ENCODE measurements around the gene RPS6KB2.
A peak's percentile ranks its signal among the peaks of the same experiment; 100 is the strongest.
"Not testable (repeated sequence)": the region's sequence is repeated elsewhere in the genome, so short reads cannot be mapped to it uniquely, and the experiment has no call there.

The RPS6KB2 gene

DNA sequence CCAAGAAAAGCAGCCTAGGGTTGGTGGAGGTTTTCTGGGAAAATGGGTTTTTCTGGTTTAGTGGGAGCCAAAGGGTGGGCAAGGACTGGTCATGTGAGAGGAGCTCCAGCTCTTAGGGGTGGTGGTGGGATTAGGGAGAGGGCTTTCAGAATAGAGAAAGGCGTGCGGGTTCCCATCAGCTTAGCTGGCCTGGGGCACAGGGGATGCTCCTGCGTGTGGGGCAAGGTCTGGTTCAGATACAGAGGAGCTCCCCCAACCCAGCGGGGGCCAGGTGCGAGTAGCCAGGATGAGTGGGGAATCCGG, 40.1 kb downstream of the RPS6KB2 start:
- DNase-seq, result no peak

DNA sequence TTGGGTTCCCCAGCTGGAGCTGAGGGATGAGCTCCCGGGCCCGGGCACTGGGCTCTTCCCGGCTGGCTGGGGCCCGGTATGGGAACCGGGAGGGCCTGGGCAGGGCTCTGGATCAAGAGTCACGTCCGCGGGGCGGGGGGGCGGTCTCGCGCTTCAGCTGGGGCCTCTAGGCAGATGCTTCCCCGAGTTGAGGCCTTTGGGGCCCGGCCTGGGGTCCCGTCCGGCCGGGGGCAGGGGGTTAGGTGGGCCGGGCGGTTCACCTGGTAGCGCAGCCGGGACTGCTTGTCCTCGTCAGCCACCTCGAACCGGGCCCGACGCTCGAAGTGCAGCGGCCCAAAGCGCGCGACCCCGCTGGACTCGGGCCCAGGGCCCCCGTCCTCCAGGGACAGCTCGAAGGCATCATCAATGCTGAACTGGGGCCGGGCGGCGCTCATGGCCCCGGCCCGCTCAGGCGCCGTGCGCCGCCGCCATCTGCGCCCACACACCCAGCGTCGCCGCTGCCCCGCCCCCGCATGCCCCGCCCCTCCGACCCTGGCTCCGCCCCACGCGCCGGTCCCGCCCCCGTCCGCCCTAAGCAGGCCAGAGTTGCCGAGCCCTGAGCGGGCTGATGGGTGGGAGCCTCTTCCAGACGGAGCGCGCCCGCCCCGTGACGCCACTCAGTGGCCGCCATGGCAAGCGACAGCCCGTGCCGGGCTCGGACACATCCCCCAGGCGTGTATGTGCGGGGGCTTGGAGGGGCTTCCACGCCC, 40.6 kb downstream of the RPS6KB2 start, which contains the start of gene TMEM134:
Gene TMEM134 (minus strand): TSS at position 493 of the 749 bp plus-strand sequence. CDS start 59 bp downstream, at position 434.
- DNase-seq, result peak; percentile 83

DNA sequence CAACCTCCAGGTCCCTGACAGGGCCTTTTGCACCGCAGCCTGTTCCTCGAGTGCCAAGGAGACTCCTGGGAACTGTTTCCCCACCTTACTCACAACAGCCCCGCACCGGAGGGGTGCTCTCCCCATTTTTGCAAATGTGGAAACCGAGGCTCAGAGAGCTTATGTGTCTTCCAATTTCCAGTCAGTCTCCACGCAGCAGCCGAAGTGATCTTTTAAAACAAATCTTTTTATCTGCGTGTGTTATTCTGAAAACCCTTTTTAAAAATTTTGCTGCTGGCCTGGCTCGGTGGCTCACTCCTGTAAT, 41.2 kb downstream of the RPS6KB2 start:
- DNase-seq, result no peak

DNA sequence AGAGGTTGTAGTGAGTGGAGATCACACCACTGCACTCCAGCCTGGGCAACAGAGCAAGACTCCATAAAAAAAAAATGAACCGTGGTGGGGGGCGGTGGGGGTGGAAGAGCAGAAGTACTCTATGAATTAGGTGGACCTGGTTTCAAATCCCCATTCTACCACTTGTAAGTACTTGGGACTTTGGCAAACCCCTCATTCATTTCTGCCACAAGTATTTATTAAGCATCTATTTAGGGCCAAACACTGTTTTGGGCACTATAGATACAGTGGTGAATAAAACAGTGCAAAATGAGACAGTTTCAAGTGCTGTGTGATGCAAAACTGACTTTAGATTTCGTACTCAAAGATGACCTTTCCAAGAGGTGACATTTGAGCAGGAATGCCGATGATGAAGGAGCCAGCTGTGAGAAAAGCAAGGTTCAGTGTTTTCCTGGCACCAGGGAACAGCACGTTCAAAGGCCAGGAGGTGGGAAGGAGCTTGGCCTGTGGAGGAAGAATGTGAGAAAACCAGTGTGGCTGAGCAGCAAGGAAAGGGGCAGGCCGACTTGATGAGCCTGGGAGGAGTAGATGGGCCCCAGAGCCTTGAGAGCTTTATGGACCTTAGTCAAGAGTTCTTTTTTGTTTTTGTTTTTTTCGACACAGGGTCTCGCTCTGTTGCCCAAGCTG, 42.2 kb downstream of the RPS6KB2 start:
- DNase-seq, result no peak

DNA sequence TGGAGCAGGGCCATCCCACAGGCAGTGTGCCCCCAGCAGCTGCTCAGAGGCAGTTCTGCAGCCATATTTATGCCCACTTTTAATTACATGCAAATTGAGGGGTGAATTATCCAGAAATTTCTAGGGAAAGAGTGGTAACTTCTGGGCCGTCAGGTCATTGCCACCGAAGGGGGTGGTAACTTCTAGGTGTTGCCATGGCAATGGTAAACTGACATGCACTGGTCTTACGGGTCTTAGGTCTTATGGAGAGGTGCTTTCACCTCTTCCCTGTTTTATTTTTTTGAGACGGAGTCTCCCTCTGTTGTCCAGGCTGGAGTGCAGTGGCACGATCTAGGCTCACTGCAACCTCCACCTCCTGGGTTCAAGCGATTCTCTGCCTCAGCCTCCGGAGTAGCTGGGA, 44.6 kb downstream of the RPS6KB2 start:
- no peak for DNase-seq

DNA sequence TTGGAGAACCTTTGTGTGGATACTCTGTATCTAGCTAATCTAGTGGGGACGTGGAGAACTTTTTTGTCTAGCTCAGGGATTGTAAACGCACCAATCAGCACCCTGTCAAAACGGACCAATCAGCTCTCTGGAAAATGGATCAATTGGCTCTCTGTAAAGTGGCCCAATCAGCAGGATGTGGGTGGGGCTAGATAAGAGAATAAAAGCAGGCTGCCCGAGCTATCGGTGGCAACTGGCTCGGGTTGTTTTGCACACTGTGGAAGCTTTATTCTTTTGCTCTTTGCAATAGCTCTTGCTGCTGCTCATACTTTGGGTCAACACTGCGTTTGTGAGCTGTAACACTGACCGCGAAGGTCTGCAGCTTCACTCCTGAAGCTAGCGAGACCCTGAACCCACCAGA, 48.4 kb downstream of the RPS6KB2 start:
- not testable (repeated sequence) for DNase-seq

DNA sequence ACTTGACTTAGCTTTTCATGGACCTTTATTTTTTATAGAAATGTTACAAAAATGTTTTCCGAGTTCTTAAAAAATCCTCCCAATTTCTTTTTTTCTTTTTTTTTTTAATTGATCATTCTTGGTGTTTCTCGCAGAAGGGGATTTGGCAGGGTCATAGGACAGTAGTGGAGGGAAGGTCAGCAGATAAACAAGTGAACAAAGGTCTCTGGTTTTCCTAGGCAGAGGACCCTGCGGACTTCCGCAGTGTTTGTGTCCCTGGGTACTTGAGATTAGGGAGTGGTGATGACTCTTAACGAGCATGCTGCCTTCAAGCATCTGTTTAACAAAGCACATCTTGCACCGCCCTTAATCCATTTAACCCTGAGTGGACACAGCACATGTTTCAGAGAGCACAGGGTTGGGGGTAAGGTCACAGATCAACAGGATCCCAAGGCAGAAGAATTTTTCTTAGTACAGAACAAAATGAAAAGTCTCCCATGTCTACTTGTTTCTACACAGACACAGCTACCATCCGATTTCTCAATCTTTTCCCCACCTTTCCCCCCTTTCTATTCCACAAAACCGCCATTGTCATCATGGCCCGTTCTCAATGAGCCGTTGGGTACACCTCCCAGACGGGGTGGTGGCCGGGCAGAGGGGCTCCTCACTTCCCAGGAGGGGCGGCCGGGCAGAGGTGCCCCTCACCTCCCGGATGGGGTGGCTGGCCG, 49.2 kb downstream of the RPS6KB2 start:
- DNase-seq, result not testable (repeated sequence)

DNA sequence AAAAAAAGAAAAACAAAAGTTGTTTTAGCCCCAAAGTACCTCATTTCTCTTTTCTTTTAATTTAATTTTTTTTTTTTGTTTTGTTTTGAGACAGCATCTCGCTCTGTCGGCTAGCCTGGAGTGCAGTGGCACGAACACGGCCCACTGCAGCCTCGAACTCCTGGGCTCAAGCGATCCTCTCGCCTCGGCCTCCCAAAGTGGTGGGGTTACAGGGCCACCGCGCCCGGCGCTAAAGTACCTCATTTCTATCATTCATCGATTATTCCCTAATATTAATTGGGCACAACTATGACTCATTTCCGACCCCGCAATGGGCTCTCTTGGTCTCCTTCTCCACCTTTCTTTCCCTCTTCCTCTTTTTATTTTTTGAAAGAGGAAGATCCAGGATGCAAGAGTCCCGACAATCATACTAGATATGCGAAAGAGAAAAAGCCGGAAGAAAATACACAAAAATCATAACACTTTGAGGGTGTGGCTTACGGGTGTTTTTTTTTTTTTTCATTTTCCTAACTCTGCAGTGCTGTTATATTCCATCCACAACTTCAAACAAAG, 54.1 kb downstream of the RPS6KB2 start:
- DNase-seq, result no peak

DNA sequence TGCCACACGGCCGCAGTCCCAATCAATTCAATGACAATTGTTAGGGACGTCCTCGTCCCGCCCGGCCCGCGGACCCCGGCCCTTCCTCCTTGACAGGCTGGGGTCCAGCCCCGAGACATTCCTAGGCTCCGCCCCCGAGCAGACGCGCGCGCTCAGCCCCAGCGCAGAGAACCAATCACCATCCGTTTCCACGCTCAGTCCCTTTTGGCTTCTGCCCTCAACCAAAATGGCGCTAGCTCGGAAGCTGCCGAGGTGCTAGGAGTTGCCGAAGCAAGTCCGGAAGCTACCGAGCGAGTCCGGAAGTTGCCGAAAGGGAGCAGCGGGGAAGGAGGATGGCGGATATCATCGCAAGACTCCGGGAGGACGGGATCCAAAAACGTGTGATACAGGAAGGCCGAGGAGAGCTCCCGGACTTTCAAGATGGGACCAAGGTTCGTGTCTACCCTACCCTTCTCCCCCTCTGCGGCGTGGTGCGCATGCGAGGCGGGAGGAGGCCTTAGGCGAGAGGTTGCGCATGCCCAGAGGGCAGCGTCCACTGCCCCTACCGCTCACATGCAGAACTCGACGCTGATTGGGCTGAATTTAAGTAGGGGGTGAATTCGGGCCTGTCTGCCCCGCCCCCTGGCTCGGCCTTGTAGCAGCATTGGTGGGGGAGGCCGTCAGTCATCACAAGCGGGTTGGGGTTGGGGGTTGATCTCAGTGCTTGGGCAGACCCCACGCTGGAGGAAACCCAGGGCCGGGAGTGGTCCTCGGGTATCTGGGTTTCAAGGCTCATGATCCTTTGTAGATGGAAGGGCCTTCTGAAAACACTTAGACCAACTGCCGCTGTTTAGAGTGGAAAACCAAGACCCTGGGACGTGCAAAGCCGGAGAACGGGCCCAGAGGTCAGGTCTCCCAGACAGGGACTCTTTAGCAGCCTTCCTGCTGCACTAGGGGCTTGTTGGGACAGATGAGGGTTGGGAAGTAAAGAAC, 54.8 kb downstream of the RPS6KB2 start, which contains the start of gene AIP:
Gene AIP (plus strand): TSS at position 200 of the 972 bp plus-strand sequence. CDS start 133 bp downstream, at position 333.
- DNase-seq, result peak; percentile 97

DNA sequence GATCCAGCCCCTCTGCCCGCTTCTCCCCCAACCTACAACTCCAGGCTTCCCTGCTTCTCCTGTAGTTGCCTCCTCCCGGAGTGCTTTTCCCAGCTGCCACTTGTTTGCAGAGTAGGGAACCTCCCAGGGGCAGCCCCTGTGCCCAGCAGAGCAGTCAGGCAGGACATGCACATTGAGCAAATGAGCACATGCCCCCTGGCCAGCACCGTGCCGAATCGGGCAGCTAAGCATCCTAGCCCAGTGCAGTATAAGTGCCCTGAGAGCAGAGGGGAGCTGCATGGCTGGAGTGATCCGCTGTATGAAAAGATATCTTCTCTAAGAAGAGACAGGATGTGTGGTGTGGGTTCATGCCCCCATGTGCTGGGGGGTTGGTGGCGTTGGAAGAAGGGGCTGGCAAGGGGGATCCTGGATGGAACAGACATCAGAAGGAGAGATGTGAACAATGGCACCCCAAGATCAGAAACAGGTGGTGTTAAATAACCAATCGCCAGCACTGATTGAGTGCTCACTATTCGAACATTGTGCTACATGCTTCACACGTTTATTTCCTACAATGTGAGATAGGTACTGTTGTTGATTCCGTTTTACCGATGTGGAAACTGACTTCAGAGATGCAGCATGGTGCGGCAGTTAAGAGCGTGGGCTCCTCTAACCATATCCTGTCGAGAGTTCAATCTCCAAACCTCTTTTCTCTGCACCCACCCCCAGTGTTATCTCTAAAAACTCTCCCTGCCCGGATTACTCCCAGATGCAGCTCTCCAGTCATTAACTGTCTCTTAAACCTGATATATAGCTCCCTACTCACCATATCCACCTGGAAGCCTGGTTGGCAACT, 55.8 kb downstream of the RPS6KB2 start:
- DNase-seq, result no peak

DNA sequence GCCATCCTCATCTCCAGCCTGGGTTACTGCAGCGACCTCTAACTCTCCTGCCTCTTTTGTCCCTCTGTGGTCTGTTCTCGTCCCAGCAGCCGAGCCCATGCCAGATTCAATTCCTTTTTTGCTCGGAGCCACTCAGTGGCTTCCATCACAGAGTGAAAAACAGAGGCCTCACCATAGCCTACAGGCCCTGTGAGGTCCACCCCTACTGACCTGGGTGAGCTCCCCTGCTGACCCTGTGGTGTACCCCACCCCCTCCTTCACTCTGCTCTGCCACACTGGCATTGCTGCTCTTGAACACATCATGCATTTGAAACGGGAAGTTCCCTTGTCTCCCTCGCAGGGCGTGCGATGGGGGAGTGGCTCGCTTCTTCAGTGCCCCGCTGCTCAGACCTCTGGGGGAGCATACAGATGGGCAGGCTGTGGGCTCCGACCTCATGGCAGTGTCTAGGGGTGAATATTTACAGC, 56.6 kb downstream of the RPS6KB2 start:
- no peak for DNase-seq
